ACHN (cell line): Measurements from ENCODE around the gene ZC3H18.

Experiments
- DNase-seq: peaks from one replicate; pipeline ENCODE4 v3.0.0-alpha.2; 2015
- in situ Hi-C: cut with HindIII; loops from 2 replicates; pipeline ENCODE4 v1.10.0; 2017; ENCODE audit warnings: low sequenced_read_pairs, low pct_ligation_motif_present, low pct_unique_long_range_greater_than_20kb

The ZC3H18 gene

DNA sequence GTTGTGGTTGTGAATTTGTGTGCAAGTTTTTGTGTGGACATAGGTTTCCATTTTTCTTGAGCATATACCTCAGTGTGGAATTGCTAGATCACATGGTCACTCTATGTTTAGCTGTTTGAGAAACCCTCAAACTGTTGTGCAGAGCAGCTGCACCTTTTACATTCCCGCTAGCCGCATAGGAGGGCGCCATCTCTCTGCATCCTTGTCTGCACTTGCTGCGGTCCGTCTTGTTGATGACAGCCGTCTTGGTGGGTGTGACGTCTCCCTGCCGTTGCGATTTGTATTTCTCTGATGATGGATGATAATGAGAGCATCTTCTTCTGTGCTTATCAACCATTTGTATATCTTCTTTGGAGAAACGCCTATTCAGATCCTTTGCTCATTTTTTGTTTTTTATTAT is 43.1 kb downstream of the ZC3H18 start:
- in situ Hi-C loops, result no loop called here
- no peak for DNase-seq

DNA sequence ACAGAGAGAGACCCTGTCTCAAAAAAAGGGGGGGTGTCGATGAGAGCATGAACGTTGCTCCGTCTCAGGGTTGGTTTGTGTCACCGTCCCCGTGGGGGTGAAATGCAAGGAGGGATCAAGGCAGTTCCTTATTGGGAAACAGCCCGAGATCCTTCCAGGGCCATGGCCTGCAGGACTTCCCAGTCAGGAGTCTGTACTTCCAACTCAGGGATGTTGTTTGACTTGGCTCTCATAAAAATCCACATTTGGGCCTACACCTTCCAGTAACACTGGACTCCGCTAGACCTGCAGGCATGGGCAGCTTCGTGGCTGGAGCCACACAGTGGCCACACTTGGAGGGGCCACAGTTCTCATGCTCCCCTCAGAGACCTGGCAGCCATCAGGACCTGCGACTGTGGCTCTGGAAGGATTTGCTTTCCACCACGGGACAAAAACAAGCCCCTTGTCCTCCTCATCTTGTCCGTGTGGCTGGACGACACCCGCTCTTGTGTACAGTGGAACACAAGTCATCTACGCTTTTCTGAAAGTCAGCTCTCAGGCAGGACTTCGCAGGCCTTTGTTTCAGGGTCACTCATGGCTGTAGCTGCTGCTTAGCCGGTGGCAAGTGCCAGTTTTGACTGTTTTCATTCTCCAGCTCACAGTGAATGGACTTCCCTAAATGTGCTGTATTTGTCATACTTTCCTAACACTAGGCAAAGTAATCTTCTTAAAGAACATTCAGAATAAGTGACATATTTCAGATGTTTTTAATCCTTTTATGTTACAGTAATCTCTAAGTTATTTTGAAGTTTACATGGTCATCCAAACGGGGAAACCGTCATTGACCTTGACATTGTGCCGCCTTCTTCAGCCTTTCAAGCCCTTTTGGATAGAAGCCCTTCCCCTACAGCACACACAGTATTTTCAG is 44.0 kb downstream of the ZC3H18 start:
- no peak for DNase-seq
- in situ Hi-C loops, result no loop called here

DNA sequence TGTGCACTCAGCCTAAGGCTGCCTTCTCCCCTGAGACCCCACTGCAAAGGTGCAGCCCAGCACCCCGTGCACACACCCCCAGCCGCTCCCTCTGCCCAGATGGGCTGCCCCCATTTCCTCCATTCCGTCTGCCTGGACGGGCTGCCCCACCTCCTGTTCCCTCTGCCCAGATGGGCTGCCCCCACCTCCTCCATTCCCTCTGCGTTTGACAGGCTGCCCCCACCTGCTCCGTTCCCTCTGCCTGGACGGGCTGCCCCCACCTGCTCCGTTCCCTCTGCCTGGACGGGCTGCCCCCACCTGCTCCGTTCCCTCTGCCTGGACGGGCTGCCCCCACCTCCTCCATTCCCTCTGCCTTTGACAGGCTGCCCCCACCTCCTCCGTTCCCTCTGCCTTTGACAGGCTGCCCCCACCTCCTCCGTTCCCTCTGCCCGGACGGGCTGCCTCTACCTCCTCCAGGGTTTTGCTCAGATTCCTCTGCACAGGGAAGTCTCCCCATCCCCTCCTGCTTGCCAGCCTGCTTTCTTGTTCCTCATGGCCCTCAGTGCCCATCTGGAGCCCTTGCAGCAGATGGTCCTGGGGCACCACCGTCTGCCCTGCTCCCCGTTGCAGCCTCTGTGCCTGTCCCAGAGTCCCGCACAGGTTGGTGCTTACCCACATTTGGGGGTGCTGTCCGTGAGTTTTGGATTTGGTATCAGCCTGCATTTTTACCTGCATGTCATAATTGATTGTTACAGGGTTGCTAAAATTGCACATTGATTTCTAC is 44.8 kb downstream of the ZC3H18 start:
- DNase-seq, result no peak
- in situ Hi-C loops, result no loop called here

DNA sequence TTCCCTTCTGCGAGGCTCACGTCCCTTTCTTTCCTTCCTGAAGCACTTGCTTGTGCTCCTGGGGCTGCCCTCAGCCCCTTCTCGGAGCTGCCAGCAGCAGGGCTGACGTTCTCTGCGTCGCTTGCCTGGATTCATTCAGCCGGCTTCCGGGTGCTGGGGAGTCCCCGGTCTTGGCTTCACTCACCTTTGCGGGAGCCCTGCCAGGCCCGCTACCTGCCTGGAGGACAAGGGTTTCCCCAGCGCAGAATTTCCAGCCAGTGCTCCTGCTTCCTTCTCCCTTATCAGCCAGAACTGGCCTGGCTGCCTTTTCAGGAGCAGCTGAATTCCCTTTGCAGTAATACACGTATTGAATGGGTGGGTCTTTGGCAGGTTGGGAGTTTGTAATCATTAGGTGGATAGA is 46.1 kb downstream of the ZC3H18 start:
- no peak for DNase-seq
- in situ Hi-C loops, result no loop called here

DNA sequence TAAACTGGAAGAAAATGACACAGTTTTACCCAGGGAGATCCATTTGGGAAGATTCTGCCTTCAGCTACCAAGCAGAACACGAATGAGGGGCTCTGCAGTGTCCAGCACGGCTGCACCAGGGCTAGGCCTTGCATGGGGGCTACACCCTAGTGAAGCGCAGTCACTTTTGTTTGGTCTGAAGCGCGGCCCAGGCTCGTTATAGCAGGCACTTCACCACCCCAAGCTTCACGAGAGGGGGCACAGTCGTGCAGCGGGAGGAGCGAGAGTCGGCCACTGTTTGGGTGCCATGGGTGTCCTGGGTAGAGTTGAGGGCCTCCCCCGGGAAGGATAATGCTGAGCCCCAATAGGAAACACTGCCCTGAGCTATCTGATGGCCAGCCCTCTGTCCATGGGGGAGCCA is 46.5 kb downstream of the ZC3H18 start:
- no peak for DNase-seq
- in situ Hi-C loops, result no loop called here

DNA sequence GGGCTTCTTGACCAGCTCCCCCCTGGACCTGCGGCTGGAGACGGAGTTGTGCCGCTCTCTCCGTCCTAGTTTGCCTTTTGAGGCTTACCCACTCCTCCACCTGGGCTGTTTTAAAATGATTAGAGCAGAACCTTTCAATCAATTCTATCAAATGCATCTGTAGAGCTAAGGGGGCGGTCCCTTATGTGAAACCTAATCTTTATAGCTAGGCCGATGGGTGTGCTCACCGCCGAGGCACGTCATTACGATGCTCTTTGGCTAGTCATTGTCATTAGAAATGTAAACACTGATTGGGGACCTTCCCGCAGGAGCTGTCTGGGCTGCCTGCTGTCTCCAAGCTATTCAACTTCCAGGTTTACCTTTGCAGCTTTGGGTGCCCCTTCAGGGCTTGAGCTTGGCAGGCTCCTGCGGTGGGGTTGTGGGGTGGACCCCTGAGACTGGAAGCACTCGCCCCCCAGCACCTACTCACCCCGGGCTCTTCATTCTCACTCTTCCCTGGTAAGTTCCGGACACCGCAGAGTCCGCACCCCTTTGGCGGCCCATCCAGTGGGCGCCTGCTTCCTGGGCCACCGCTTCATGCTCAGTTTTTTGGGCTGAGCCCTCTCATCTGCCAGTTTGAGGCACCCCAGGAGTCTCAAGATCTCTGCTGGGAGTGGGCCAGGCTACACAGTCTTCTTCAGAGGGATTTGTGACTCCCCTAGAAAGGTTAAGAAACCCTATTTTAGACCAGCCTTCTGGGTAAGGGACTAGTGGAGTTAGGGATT is 47.2 kb downstream of the ZC3H18 start:
- no peak for DNase-seq
- in situ Hi-C loops, result no loop called here

DNA sequence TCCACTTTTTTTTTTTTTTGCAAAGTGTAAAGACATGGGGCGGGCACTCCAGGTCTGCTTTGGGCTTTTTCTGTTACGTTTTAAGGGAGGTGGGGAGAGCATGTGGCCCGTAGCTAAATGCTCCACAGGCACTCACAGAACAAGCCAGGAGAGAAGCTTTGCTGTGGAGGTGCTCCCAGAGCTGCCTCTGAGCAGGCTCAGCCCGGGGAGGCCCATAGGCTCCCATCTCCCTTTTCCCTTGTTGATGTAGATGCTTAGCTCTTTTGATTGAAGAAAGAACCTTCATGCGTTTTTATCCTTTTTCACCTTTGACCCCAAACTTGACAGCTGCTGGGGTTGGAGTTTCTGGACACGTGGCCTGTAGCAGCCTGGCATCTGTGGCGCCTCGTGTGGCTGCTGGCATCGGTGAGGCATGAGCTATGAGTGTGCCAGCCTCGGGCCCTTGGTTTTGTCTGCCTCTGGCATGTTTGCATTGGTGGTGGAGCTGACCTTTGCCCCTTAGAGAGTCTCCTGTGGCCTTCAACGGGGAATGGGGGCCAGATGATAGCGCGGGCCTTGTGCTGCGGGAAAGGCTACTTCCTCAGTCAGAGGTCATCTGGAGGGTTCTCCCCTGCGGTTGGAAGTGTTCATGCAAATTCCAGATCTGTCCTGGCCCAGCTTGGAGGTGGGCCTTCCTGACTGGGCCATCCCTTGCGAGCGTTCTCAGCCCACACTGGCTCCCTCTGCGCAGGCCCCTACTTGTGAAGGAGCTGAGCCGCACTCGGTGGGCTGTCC is 48.2 kb downstream of the ZC3H18 start:
- DNase-seq, result no peak
- in situ Hi-C loops, result no loop called here

DNA sequence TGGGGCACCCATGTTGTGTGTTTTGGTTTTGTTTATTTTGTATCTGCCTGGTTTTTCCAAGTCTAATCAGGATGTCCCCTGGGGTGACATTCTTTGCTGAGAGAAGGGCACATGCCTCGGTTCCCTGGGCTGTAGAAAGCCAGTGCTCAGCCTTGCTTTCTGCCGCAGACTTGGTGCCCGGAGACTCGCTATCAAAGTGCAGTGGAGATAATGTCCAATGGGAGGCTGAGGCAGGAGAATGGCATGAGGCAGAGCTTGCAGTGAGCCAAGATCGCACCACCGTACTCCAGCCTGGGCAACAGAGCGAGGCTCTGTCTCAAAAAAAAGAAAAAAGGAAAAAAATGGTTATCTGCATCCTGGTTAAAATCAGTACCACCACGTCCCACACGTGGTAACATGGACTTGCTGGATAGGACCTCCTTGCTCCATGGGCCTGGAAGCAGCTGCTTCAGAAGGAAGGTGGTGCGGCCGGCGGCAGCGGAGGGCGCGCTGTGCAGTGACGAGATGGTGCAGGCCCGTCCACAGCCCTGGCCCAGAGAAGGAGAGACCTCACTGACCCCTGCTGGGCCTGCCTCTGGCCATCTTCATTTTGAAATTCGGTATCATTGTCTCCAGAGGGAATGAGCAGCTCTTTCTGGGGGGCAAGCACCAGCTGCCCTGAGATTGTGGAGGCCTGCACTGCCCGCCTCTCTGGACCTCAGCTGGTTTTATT is 48.9 kb downstream of the ZC3H18 start:
- no peak for DNase-seq
- in situ Hi-C loops, result no loop called here

DNA sequence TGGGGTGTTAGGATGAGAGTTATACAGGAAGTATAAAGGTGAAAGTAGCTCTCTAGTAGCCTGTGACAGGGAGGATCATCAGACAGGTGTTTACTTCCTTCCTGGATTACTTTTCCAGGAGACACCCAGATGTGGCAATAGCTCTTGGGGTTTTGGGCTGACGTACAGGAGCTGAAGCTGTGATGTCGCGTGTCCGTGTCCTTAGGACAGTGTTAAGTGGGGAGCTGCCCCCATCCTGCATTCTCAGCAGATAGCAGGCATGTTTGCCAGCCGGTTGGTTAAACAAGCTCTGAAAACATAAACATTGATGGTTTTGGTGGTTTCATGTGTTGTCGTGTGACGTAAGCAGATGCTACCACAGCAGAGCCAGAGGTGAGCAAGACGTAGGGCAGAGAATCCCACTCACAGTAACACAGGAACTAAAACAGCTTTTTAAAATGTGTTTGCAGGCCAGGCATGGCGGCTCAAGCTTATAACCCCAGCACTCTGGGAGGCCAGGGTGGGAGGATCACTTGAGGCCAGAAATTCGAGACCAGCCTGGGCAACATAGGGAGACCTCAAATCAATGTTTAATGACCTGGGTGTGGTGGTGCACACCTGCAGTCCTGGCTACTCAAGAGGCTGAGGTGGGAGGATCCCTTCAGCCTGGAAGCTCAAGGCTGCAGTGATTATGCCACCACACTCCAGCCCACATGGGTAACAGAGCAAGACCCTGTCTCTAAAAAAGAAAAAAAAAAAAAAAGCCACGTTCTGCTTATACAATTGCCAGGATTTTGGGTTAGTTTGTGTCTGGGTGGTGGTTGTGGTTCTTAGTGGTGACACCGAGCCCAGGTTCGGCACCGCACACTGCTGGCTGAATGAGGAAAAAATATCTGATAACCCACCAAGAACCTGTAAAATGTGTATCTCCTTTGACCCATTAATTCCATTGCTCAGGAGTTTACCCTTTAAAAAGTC is 49.9 kb downstream of the ZC3H18 start:
- in situ Hi-C loops, result no loop called here
- no peak for DNase-seq

DNA sequence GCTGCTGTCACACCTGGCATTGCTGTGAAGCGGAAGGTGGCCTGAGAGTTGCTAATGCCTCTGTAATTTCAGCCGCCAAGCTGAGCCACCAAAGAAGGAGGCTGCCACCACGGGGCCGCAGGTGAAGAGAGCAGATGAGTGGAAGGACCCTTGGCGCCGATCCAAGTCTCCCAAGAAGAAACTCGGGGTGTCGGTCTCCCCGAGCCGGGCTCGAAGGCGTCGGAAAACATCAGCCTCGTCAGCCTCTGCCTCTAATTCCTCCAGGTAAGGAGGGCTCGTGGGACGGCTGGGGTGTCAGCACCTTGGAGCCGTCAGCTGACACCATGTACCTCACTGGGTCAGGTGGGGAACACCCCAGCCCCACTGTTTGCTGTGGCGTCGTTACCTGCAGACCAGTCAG is 51.9 kb downstream of the ZC3H18 start:
- in situ Hi-C loops, result no loop called here
- DNase-seq, result no peak

DNA sequence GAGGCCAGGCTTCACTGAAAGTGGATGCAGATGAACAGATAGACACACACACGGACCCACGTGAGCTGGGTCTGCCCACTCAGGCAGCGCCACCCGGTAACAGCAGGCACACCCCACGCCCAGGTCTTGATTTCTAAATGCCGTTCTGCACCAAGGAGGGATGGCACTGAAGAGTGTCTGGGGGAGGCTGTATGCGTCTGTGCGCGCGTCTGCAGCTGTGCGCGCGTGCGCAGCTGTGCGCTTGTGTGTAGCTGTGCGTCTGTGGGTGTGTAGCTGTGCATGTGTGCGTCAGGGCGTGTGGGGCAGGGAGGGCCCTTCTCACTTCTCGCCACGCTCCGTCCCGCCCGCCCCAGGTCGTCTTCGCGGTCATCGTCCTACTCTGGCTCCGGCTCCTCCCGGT is 52.7 kb downstream of the ZC3H18 start:
- in situ Hi-C loops, result no loop called here
- no peak for DNase-seq

DNA sequence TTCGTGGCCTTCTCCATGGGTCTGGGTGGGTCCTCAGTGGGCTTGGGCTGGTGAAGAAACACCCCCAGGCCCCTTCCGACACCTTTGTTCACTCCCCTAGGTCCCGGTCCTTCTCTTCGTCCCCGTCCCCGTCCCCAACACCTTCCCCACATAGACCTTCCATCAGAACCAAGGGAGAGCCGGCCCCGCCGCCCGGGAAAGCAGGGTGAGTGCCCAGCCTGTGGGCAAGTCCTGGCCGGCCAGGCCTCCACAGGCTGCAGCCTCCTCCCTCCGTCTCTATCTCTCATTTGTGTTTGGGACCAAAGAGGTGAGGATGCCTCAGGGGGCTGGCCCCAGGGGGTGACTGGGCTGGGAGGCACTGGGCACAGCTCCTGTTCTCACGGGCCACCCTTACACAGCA is 53.7 kb downstream of the ZC3H18 start:
- in situ Hi-C loops, result no loop called here
- DNase-seq, result no peak

DNA sequence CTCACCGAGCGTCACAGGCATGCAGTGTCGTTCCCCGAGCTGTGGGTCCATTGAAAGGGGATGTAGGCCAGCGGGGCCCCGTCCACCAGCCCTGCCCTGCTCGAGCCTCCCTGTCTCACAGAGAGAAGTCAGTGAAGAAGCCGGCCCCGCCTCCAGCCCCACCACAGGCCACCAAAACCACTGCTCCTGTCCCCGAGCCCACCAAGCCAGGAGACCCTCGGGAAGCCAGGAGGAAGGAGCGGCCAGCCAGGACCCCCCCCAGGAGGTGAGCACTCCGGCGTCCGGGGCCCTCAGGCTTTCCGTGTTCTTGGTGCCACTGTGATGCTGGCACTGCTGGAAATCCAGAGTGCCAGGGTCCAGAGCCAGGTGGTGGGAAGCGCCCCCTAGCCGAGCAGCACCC is 54.3 kb downstream of the ZC3H18 start:
- DNase-seq, result no peak
- in situ Hi-C loops, result no loop called here

DNA sequence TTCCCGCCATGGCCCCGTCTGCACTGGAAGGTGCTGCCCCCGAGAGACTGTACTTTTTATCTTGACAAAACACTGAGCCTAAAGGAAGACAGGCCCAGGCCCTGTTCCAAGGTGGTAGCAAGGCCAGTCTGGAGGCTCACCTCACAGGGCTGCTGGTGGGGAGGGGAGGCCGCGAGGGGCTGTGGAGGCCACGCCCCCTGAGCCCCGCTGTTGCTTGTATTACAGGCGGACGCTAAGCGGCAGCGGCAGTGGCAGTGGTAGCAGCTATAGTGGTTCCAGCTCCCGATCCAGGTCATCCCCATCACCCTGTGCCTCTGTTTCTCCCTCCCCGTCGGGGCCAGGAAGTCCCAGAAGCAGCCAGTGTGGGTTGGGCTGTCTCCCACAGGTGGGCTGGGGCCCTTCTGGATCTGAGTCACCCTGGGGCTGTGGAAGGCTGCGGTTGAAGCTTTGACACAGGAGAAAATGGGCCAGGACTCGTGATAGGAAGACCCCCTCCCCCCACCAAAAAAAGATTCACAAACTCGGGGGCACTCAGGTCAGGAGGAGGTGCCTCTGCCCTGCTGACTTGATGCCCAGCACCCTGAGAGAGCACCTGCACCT is 54.9 kb downstream of the ZC3H18 start:
- no peak for DNase-seq
- in situ Hi-C loops, result no loop called here

DNA sequence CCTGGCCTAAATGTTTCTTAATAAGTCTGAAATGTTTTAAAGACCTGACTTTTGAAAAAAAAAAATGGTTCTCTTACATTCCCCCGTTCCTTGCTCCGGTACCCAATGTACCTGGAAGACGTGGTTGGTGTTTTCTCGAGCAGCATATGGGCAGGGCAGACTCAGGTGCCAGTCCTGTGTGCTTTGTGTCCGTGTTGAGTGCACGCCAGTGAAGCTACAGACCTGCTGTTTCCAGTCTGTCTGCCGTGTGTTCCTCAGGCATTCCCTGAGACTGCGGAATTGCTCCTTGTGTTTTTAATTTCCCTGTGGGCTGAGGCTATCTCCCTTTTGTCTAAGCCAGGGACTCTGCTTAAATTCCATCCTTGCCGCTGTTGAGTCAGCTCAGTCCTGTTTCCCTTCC is 56.4 kb downstream of the ZC3H18 start:
- in situ Hi-C loops, result no loop called here
- no peak for DNase-seq

DNA sequence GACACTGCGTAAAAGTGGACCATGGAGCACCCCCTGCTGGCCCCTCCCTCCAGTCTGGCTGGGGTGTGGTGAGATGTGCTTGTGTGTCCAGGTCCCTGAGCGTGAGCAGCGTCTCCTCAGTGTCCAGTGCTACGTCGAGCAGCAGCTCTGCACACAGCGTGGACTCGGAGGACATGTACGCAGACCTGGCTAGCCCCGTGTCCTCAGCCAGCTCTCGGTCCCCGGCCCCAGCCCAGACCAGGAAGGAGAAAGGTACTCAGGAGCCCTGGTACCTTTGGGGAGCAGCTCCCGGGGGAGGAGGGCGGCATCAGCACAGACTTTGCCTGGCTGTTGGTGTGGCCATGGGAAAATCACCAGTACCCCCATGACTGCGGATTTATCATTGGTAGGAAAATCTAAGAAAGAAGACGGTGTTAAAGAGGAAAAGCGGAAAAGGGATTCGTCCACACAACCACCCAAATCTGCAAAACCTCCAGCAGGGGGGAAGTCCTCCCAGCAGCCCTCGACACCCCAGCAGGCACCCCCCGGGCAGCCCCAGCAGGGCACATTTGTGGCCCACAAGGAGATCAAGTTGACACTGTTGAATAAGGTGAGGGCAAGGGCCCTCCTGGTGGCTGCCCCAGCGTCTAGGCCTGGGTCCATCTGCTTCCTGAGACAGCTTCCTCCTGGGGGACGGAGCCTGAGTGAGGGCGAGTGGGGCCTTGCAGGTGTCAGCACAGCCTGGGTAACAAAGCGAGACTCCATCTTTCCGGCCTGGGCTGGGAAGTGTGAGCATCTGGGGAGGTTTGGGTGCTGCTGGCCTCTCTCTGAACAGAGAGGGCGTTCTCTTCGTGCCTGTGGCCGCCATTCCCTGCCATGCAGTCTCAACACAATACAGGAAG is 57.6 kb downstream of the ZC3H18 start:
- in situ Hi-C loops, result no loop called here
- DNase-seq, result no peak
